Retinal pigment epithelial cell (primary cell): Measurements from ENCODE around the gene MSL3.

Experiments used
- DNase-seq: peaks from one replicate; pipeline ENCODE4 v3.0.0-alpha.2; 2010; ENCODE audit warnings: low read depth
- H3K4me3 ChIP-seq: 2 replicates; pipeline ENCODE4 v1.5.1; 2011; ENCODE audit warnings: mild to moderate bottlenecking, low read length, control low read depth, moderate library complexity
- TF ChIP-seq, protein P1 (sequence below): conservative IDR thresholded peaks from 2 replicates; pipeline ENCODE4 v1.5.1; 2011; ENCODE audit warnings: low read depth, low read length, control low read depth, inconsistent platforms

The MSL3 gene

GRCh38 chrX:11753668-11754067, 4.4 kb upstream of the MSL3 start:
- no peak overlapping the region for H3K4me3 ChIP-seq
- DNase-seq = no peak
- TF ChIP-seq, protein P1, sequence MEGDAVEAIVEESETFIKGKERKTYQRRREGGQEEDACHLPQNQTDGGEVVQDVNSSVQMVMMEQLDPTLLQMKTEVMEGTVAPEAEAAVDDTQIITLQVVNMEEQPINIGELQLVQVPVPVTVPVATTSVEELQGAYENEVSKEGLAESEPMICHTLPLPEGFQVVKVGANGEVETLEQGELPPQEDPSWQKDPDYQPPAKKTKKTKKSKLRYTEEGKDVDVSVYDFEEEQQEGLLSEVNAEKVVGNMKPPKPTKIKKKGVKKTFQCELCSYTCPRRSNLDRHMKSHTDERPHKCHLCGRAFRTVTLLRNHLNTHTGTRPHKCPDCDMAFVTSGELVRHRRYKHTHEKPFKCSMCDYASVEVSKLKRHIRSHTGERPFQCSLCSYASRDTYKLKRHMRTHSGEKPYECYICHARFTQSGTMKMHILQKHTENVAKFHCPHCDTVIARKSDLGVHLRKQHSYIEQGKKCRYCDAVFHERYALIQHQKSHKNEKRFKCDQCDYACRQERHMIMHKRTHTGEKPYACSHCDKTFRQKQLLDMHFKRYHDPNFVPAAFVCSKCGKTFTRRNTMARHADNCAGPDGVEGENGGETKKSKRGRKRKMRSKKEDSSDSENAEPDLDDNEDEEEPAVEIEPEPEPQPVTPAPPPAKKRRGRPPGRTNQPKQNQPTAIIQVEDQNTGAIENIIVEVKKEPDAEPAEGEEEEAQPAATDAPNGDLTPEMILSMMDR = no peak

GRCh38 chrX:11754958-11755645, 2.9 kb upstream of the MSL3 start:
- H3K4me3 ChIP-seq = no peak overlapping the region
- TF ChIP-seq, protein P1 = no peak
- DNase-seq = no peak

DNA sequence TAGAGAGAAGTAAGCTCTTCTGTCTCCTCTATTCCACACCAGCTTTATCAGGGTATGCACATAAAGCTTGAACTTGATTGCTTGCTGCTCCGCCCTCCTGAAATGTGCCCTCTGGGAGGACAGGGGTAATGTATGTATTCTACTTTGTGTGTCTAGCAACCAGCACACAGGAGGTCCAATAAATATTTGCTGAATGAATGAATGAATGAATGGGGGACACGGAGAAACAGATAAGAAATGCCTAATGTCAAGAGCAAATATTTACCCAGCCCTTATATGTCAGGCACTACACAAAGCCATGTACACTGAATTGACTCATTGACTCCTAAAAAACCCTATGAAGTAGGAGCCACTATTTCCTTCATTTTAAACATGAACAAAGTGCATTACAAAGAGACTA, 2.3 kb upstream of the MSL3 start:
- TF ChIP-seq, protein P1 = no peak
- no peak overlapping the region for H3K4me3 ChIP-seq
- no peak for DNase-seq

GRCh38 chrX:11756354-11757318, 1.4 kb upstream of the MSL3 start:
- DNase-seq = no peak
- no peak overlapping the region for H3K4me3 ChIP-seq
- TF ChIP-seq, protein P1 = no peak

DNA sequence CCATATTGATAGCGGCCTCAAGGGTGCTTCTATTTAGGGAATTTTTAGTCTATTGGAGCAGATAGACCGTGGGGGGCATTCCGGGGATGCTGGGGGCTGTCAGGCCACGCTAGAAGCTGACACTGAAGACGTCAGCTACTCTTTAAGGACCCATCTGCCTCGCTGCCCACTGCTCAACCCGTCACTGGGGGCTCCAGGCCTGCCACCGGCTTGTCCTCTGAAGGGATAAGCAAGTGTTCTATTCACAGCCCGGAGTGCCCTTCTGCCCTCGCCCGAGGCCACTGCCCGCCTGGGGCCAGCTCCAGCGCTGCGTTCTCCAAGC, 679 bp upstream of the MSL3 start:
- TF ChIP-seq, protein P1 = no peak
- peak overlapping the region; percentile 42 for H3K4me3 ChIP-seq
- no peak for DNase-seq

GRCh38 chrX:11758400-11759171, 549 bp downstream of the MSL3 start:
- TF ChIP-seq, protein P1 = peak; percentile 47
- DNase-seq = peak; percentile 27

More at GRCh38 chrX:11758400-11759171, 549 bp downstream of the MSL3 start:
- H3K4me3 ChIP-seq = peak overlapping the region; percentile 81
